NCI-H510A treated with DMSO at 0.1 percent for 48 hours (cell line): Measurements from ENCODE around the gene C1GALT1.
A peak's percentile ranks its signal among the peaks of the same experiment; 100 is the strongest.
"Not testable (repeated sequence)": the region's sequence is repeated elsewhere in the genome, so short reads cannot be mapped to it uniquely, and the experiment has no call there.

Experiments used
- DNase-seq: peaks from one replicate; lab custom pipeline; 2025; lab: John Stamatoyannopoulos, UW

Gene C1GALT1

GRCh38 chr7:7169296-7169695 is 13.0 kb upstream of the C1GALT1 start:
- DNase-seq, result no peak

GRCh38 chr7:7173956-7174632 is 8.2 kb upstream of the C1GALT1 start:
- no peak for DNase-seq

- DNase-seq, result no peak
These were observed 7.2 kb upstream of the C1GALT1 start for GRCh38 chr7:7175075-7175695.

GRCh38 chr7:7176406-7177043 is 5.8 kb upstream of the C1GALT1 start:
- no peak for DNase-seq

GRCh38 chr7:7177044-7177517 is 5.3 kb upstream of the C1GALT1 start:
- no peak for DNase-seq

GRCh38 chr7:7178081-7178480 is 4.3 kb upstream of the C1GALT1 start:
- no peak for DNase-seq

- DNase-seq, result no peak
These were observed 3.4 kb upstream of the C1GALT1 start for GRCh38 chr7:7178906-7179305.

GRCh38 chr7:7180725-7181449 is 1.5 kb upstream of the C1GALT1 start:
- DNase-seq, result no peak

GRCh38 chr7:7181519-7182155 is 707 bp upstream of the C1GALT1 start:
- peak; percentile 83 for DNase-seq

- peak; percentile 61 for DNase-seq
These were observed 905 bp downstream of the C1GALT1 start for GRCh38 chr7:7183061-7183837.

- no peak for DNase-seq
These were observed 1.6 kb downstream of the C1GALT1 start for GRCh38 chr7:7183838-7184463.

- DNase-seq, result no peak
These were observed 3.1 kb downstream of the C1GALT1 start for GRCh38 chr7:7185371-7185989.

GRCh38 chr7:7188091-7188490 is 5.7 kb downstream of the C1GALT1 start:
- no peak for DNase-seq

GRCh38 chr7:7188742-7189141 is 6.4 kb downstream of the C1GALT1 start:
- DNase-seq, result no peak

GRCh38 chr7:7190142-7190541 is 7.8 kb downstream of the C1GALT1 start:
- no peak for DNase-seq

GRCh38 chr7:7191137-7191536 is 8.8 kb downstream of the C1GALT1 start:
- no peak for DNase-seq

- DNase-seq, result not testable (repeated sequence)
These were observed 10.7 kb downstream of the C1GALT1 start for GRCh38 chr7:7192798-7193788.

- not testable (repeated sequence) for DNase-seq
These were observed 17.2 kb downstream of the C1GALT1 start for GRCh38 chr7:7199592-7199991.

GRCh38 chr7:7200255-7200654 is 17.9 kb downstream of the C1GALT1 start:
- not testable (repeated sequence) for DNase-seq
